Stimulated activated naive CD4-positive, alpha-beta T cell treated with Interleukin-2 at 50 U/mL for 16 hours (primary cell): Measurements from ENCODE around the gene RTN4IP1.
"Not testable (repeated sequence)": the region's sequence is repeated elsewhere in the genome, so short reads cannot be mapped to it uniquely, and the experiment has no call there.

ENCODE experiments used
- DNase-seq: peaks from one replicate; lab custom pipeline; 2025; lab: John Stamatoyannopoulos, UW

RTN4IP1 gene

DNA sequence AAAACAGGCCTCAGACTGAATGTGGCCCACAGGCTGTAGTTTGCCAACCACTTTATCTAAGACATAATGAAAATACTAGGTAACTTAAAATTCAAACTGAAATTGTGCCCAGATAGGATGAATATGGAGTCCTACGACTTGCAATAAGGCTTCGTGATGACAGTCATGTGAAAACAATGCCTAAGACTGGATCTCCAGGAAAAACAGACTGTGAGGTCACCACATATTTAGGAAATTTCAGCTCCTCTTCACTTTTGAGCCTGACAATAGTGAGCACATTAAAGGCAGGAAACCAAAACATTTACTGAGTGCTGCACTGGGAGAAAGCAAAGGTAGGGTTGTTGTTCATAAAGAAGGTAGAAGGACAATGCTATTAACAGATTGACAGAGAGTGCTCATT, 50.0 kb downstream of the RTN4IP1 start:
- DNase-seq, result no peak

DNA sequence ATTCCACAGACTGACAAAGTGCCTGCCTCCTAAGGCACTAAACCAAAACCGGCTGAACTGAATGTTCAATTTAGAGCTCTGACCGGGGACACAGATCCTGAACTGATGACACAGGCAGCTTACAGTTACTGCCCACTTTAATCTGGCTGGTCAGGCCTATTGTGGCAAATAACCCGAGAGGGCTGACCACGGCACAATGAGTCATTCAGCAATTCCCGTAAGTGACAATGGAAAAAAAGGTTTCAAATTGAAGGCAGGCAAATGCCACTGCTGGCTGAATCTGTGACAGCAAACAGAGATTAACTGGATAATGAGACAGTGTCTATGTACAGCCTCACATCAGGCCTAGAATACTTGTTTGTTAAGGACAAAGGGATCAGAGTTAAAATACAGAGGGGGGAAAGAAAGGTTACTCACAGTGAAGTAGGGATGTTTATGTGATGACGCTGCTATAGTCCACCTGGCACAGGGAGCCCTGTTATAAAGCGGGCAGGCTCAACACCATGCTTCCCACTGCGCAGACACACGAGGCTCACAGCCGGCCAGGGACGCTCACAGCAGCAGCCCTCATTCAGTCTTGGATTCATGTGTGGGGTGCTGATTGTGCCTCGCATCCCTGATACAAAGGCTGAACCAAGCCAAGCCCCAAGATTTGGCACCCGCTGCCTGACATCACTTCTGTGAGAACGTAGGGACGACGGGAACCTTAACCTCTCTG, 54.4 kb downstream of the RTN4IP1 start:
- DNase-seq, result no peak

DNA sequence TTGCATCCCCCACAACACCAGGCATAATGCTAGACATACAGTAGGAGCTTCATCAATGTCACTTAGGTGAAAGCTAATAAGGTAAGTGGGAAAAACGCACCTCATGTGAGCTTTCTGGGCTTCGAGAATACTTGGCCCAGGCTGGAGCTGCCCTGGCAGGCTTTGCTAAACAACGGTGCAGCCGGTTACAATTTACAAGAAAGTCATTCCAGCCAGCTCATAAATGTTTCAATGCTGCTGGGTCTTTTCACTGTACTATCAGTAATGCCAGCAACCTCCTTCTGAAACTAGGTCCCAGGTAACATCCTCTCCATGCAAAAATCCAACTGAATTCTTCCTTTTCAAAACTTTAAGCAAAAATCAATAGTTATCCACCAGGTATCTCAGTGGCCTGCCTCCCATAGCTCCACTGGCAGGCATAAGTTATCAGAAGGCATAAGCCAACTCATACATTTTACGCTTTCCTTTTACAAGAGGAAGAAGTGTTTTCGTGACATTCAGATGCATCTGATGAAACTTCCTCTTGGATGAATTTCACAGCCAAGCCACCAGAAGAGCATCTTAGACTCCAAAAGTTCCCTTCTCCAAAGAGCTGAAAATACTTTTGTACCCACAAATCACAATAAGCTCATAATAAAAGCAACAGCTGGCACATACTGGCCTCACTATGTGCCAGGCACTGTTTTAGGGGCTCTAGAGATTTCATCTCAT, 56.3 kb downstream of the RTN4IP1 start:
- DNase-seq, result no peak

DNA sequence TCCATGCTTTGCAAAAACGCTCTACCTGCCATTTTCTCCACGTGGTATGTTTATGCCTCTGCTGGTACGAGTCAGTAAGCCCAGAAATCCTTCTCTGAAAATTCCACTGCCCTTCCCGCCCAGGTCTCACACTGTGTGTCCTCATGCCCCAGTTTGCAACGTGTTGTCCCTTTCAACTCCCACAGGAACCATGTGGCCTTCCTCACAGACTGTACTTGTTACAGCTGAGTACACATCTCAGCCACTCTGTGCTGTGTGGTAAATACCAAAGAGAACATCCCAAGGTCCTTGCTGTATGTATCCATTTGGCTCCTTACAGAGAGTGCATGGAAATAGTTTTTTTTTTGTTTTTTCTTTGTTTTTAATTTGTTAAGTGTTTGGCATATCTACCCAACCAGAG, 56.9 kb downstream of the RTN4IP1 start:
- no peak for DNase-seq

DNA sequence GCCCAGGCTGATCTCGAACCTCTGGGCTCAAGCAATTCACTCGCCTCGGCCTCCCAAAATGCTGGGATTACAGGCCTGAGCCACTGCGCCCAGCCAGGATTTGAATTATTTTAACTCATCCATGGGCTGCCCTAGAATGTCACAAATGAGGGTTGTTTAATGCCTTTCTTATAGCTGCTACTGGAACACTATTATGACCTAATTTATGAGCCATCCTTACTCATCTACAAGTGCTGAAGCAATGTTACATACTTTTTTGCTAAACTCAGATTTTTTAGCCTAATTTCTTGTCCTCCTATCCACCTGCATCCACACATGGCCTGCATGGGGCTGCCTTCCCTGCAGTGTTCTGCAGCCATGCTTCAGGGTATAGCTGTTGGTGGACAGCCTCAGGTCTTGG, 59.9 kb downstream of the RTN4IP1 start:
- no peak for DNase-seq

- no peak for DNase-seq
Observed at GRCh38 chr6:106568530-106568929, 60.8 kb downstream of the RTN4IP1 start.

DNA sequence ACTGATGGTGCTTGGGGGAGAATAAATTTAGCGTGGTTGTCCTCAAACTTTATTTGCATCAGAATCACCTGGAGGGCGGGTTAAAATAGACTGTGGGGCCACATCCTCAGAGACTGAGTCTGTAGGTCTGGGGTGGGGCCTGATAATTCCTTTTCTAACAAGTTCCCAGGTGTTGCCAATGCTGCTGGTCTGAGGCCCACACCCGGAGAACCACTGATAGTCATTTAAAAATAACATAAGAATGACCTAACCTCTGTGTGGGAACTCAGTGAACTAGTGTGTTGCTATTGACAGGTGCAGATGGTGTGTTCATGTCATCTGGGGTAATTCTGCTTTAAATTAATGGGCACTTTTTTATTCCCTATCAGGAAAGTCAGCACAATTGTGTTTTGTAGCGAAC, 64.8 kb downstream of the RTN4IP1 start:
- no peak for DNase-seq

DNA sequence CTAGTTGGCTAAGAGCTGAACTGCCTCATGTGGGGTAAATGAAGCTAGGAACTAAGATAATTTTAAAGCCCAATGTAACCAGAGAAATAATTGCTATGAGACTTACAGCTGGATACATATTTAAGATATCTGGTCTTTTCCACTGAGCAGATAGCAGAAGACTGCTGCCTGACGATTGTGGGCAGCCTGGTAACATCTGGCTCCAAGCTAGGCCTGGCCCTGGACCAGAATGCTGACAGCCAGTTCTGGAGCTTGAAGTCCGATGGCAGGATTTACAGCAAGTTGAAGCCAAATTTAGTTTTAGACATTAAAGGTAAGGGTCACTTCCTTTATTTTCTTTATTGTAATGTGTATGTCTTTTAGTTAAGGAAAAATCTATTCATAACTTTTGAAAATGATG, 65.7 kb downstream of the RTN4IP1 start:
- DNase-seq, result no peak

DNA sequence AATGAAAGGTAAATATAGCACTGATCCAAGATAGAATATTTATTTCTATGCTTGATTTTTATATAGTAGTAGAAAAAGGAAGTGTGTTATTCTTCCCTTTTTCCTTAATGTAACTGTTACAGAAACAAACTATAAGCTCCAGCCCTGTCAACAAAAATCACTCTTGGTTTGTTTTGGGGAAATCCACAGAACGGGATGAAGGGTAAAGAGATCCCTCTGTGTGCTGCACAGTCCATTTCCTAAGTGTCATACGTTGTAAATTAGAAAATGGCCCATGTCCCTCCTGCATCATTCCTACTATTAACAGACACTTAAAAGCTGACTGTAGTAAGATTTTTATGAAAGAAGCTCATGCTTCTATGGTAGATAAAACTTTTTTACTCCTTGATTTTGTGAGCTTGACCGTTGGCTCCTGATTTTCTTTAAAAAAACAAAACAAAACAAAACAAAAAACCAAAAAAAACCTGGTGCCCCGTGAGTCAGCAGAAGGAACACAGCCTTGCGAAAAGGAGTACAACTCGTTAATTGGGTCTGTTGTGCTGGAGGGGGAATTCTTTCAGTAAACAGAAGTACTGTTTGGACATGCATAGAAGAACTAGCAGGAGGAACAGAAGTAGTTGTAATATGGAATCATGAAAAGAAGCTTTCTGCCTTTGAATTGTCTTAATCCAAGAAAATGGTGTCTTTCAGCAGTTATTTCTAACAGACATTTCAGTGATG, 67.5 kb downstream of the RTN4IP1 start:
- no peak for DNase-seq

- no peak for DNase-seq
Observed at GRCh38 chr6:106560996-106561685, 68.2 kb downstream of the RTN4IP1 start.

- not testable (repeated sequence) for DNase-seq
Observed at GRCh38 chr6:106559659-106560058, 69.6 kb downstream of the RTN4IP1 start.

DNA sequence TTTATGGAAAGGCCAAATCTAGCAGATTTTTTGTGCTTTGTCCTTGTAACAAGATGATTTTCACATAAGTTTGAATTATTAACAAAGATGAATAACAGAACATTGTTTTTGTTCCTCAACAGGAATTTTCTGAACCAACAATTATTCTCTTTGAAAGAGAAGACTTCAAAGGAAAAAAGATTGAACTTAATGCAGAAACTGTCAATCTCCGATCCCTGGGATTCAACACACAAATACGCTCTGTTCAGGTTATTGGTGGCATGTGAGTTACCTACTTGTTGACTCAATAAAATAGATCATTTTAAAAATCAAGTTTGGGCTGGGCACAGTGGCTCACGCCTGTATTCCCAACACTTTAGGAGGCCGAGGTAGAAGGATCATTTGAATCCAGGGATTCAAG, 70.9 kb downstream of the RTN4IP1 start:
- no peak for DNase-seq

DNA sequence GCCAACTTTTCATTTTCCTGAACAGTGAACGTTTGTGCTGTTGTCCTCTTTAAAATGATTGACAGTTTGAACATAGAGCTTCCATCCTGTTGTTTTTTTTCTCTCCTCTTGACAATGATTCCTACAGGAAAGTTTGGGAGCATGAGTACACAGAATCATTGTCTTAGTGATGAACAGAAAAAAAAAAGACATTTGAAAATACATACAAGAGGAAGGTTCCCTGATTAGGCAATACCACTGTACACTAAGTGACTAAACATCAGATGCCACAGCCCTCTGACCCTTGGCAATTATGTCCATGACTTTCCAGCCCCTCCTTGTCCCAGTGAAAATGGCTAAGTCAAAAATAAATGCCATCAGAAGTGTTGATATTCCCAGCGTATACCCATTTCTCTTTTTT, 71.5 kb downstream of the RTN4IP1 start:
- no peak for DNase-seq

GRCh38 chr6:106556368-106556960, 72.8 kb downstream of the RTN4IP1 start:
- no peak for DNase-seq

DNA sequence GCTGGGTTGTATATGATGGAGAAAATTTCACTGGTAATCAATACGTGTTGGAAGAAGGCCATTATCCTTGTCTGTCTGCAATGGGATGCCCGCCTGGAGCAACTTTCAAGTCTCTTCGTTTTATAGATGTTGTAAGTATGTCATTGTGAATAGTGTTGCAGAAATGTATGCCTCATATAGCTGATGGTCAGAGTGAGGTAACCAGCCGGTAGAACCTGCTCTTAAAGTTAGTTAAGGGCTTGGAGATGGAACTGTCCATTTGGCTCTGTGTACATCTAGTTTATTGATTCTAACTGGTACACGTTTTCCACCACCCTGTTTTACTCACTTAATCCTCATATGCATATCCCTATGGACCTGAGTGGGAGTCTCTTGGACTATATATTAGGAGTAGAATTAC, 73.5 kb downstream of the RTN4IP1 start:
- DNase-seq, result no peak

- DNase-seq, result no peak
Observed at GRCh38 chr6:106553440-106553839, 75.9 kb downstream of the RTN4IP1 start.

DNA sequence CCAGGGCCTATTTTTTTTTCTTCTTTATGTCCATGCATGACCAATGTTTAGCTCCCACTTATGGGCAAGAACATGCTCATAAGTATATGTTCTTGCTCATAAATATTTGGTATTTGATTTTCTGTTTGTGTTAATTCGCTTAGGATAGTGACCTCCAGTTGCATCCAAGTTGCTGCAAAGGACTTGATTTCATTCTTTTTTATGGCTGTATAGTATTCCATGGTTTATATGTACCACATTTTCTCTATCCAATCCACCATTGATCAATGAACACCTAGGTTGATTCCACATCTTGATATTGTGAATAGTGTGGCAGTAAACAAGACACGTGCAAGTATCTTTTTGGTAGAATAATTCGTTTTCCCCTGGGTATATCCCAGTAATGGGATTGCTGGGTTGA, 78.1 kb downstream of the RTN4IP1 start:
- no peak for DNase-seq

DNA sequence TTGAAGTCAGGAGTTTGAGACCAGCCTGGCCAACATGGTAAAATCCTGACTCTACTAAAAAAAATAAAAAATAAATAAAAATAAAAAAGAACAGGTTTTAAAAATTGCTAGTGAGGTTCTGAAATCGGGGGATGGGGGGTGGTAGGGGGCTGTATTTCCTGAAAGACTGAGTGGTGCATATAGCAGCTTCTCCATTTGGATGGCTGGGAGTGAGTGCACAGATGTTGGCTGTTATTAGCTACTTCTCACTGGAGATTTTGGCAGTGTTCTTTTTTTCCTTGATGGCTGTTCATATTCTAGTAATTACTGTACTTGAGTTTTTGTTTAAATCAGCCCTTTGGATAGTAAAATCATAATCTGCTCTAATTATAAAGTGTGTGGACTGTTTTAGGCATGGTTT, 79.8 kb downstream of the RTN4IP1 start:
- DNase-seq, result no peak

DNA sequence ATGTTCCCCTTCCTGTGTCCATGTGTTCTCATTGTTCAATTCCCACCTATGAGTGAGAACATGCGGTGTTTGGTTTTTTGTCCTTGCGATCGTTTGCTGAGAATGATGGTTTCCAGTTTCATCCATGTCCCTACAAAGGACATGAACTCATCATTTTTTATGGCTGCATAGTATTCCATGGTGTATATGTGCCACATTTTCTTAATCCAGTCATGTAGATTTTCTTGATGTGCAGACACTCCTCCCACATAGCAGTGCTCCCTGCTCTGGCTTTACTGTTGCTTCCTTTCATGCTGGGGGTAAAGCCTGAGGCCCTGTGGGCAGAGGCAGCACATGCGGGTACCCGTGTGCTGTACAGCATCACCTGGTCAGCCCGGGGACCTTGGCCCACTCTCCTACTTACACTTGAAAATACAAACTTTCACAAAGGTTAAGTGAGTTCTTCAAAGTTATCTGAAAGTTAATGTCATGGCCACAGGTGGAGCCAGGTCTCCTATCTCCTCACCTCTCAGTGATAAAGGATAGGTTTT, 80.3 kb downstream of the RTN4IP1 start:
- DNase-seq, result not testable (repeated sequence)

GRCh38 chr6:106547601-106548453, 81.5 kb downstream of the RTN4IP1 start:
- DNase-seq, result no peak
